ENCODE results near the gene PROX1.

PROX1 gene

GRCh38 chr1:213997038-213997771, 9.4 kb downstream of the PROX1 start:
- in situ Hi-C loops (cut with HindIII; ENCODE audit: low sequenced_read_pairs) = no loop called here

GRCh38 chr1:213997772-213998107, 10.0 kb downstream of the PROX1 start:
- in situ Hi-C loops (cut with HindIII; ENCODE audit: low sequenced_read_pairs) = no loop called here

GRCh38 chr1:213998785-213999184, 11.0 kb downstream of the PROX1 start:
- in situ Hi-C loops (cut with HindIII; ENCODE audit: low sequenced_read_pairs) = no loop called here

GRCh38 chr1:213999732-214000131, 12.0 kb downstream of the PROX1 start:
- in situ Hi-C loops (cut with HindIII; ENCODE audit: low sequenced_read_pairs) = no loop called here

- in situ Hi-C loops (cut with HindIII; ENCODE audit: low sequenced_read_pairs) = no loop called here
Observed at GRCh38 chr1:214002060-214002459, 14.3 kb downstream of the PROX1 start.

- in situ Hi-C loops (cut with HindIII; ENCODE audit: low sequenced_read_pairs) = no loop called here
Observed at GRCh38 chr1:214002472-214002871, 14.7 kb downstream of the PROX1 start.

GRCh38 chr1:214003233-214003632, 15.5 kb downstream of the PROX1 start:
- in situ Hi-C loops (cut with HindIII; ENCODE audit: low sequenced_read_pairs) = no loop called here

- in situ Hi-C loops (cut with HindIII; ENCODE audit: low sequenced_read_pairs) = no loop called here
Observed at GRCh38 chr1:214004014-214004413, 16.2 kb downstream of the PROX1 start.

- in situ Hi-C loops (cut with HindIII; ENCODE audit: low sequenced_read_pairs) = no loop called here
Observed at GRCh38 chr1:214004795-214005194, 17.0 kb downstream of the PROX1 start.

- in situ Hi-C loops (cut with HindIII; ENCODE audit: low sequenced_read_pairs) = no loop called here
Observed at GRCh38 chr1:214005708-214006107, 17.9 kb downstream of the PROX1 start.

- in situ Hi-C loops (cut with HindIII; ENCODE audit: low sequenced_read_pairs) = no loop called here
Observed at GRCh38 chr1:214006845-214007244, 19.1 kb downstream of the PROX1 start.

- in situ Hi-C loops (cut with HindIII; ENCODE audit: low sequenced_read_pairs) = no loop called here
Observed at GRCh38 chr1:214008347-214008746, 20.6 kb downstream of the PROX1 start.

GRCh38 chr1:214008791-214009422, 21.1 kb downstream of the PROX1 start:
- in situ Hi-C loops (cut with HindIII; ENCODE audit: low sequenced_read_pairs) = no loop called here

GRCh38 chr1:214009423-214010196, 21.8 kb downstream of the PROX1 start:
- in situ Hi-C loops (cut with HindIII; ENCODE audit: low sequenced_read_pairs) = no loop called here

GRCh38 chr1:214010197-214010573, 22.4 kb downstream of the PROX1 start:
- in situ Hi-C loops (cut with HindIII; ENCODE audit: low sequenced_read_pairs) = no loop called here

- in situ Hi-C loops (cut with HindIII; ENCODE audit: low sequenced_read_pairs) = no loop called here
Observed at GRCh38 chr1:214010717-214011116, 22.9 kb downstream of the PROX1 start.

GRCh38 chr1:214012418-214012817, 24.6 kb downstream of the PROX1 start:
- in situ Hi-C loops (cut with HindIII; ENCODE audit: low sequenced_read_pairs) = no loop called here

GRCh38 chr1:214013614-214014377, 26.0 kb downstream of the PROX1 start:
- in situ Hi-C loops (cut with HindIII; ENCODE audit: low sequenced_read_pairs) = no loop called here

- in situ Hi-C loops (cut with HindIII; ENCODE audit: low sequenced_read_pairs) = no loop called here
Observed at GRCh38 chr1:214014730-214015129, 27.0 kb downstream of the PROX1 start.

GRCh38 chr1:214017191-214017982, 29.6 kb downstream of the PROX1 start:
- in situ Hi-C loops (cut with HindIII; ENCODE audit: low sequenced_read_pairs) = no loop called here
